ENCODE data around the gene COL4A4.

DNA sequence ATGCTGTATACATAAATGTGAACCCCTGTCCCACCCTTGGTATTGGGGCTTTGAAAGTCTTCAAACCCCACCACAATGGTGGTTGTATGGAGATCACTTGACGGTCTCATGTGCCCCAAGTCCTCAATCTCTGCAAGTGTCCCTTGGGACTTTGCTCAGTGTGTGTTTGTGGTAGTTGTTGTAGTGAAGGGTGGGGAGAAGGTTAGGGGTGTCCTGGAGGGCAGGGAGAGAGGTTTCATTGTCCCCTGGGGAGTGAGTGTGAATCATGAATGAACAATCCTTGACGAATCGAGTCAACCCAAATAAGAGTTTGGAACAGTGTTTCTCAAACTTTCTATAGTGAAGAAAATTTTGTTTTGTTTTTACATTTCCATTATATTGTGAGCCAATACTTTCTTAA is 28.5 kb upstream of the COL4A4 start:
- TF ChIP-seq, protein P1, sequence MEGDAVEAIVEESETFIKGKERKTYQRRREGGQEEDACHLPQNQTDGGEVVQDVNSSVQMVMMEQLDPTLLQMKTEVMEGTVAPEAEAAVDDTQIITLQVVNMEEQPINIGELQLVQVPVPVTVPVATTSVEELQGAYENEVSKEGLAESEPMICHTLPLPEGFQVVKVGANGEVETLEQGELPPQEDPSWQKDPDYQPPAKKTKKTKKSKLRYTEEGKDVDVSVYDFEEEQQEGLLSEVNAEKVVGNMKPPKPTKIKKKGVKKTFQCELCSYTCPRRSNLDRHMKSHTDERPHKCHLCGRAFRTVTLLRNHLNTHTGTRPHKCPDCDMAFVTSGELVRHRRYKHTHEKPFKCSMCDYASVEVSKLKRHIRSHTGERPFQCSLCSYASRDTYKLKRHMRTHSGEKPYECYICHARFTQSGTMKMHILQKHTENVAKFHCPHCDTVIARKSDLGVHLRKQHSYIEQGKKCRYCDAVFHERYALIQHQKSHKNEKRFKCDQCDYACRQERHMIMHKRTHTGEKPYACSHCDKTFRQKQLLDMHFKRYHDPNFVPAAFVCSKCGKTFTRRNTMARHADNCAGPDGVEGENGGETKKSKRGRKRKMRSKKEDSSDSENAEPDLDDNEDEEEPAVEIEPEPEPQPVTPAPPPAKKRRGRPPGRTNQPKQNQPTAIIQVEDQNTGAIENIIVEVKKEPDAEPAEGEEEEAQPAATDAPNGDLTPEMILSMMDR (conservative IDR thresholded peaks at IDR 0.05 in 1 of 2, IDR thresholded peaks at IDR 0.05 in 1 of 2; ENCODE audit: low read depth in 1 of 2, low read length in 2 of 2): no peak
- no peak for TF ChIP-seq EZH2 (IDR thresholded peaks at IDR 0.05; ENCODE audit: low read length, missing control alignments)
